ENCODE results near the gene GADD45G.

GADD45G gene

DNA sequence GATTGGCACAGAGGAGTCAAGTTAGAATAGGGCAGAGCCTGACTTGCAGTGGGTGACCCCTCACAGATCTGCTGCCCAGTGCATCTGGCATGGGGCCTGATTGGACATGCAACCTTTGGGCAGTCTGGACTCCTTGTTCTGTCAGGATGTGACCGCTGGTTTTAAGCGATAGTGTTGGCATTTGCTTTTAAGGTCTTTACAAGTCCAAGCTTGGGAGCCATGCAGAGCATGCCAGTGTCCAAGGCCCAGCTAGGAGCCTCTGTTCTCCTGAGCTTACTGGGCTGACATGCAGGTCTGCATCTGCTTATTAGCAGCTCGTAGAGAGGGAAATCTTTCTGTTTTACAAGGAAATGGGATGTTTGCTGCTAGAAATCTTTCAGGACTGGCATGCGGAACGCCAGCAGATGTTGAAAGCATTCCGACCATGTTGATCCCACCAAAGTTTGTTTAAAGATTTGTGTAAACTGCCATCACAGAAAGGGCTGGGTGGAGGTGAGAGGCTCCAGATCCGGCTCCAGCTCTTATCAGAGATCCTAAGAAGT, 27.5 kb downstream of the GADD45G start:
- no peak for DNase-seq

DNA sequence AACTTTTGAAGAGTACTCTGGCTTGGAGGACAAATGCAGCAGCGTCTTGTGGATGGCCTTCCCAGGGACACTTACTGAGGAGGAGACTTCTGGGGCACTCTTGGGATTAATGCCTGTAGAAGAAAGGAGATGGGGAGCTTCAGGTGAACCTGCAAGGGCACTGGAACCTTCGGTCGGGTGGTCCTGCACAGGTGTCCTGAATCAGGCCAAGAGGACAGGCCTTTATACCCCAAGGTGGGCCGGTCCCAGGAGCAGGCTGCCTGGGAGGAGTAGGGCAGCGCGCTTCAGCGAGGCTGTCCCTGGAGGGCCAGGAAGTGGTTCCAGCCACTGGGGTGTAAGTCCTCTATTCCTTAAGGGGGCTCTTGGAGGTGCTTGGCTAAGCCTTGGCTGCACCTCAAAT, 27.9 kb downstream of the GADD45G start:
- DNase-seq: no peak

DNA sequence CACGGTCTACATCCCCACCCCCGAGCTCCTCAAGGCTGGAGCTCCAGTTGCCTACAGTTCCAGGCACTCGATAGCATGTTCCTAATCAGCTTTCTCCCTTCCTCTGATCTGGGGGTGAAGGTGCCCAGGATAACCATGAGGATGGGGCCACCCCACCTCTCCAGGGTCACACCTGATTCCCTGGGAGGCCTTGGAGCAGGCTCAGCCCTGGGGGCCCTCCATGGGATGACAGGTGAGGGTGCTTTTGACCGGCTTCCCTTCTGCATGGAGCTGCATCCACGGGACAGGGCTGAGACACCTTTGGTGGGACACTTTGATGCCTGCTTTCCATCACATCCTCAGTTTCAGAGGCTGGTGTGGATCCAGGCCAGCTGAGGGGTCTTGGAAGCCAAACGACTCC, 28.6 kb downstream of the GADD45G start:
- no peak for DNase-seq

- DNase-seq: no peak
Observed at GRCh38 chr9:89633920-89634319, 29.1 kb downstream of the GADD45G start.

- no peak for DNase-seq
Observed at GRCh38 chr9:89634995-89635742, 30.4 kb downstream of the GADD45G start.

DNA sequence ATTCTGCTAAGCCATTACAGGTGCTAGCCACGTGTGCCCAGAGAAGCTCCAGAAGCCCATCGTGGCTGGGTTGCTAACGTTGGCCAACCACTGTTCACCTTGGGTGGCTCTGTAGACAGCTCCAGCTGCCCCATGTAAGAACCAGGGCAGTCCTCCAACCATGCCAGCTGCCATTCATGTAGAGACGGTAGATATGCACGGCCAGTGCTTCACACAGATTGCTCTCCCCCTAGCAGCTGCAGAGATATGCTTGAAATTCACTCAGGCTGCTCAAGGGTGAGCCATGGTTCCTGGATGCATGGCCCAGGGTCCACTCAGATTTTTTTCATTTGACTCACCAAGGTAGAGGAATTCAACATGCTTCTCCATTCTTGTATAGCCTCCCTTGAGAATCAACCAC, 31.0 kb downstream of the GADD45G start:
- peak; percentile 67 for DNase-seq

DNA sequence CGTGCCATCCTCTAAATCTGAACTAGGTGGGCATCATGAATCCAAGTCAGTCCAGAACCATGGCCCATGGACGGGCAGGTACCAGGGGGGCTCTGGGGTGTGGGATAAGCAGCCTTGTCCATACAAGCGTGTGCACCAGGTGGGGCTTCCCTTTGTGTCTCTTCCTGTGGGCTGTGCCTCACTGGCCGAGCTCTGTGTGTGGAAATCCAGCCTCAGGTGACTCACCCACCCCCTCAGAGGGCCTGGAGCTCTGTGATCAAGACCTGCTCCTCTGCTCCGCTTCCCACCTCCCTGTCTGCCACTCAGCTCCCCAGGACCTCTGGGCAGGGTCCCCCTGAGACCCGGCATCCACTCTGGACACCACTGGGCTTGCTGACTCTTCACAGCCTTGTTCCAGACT, 33.0 kb downstream of the GADD45G start:
- DNase-seq: no peak

GRCh38 chr9:89638359-89638758, 33.5 kb downstream of the GADD45G start:
- no peak for DNase-seq

GRCh38 chr9:89638893-89639292, 34.1 kb downstream of the GADD45G start:
- DNase-seq: no peak

GRCh38 chr9:89639367-89639795, 34.6 kb downstream of the GADD45G start:
- no peak for DNase-seq

DNA sequence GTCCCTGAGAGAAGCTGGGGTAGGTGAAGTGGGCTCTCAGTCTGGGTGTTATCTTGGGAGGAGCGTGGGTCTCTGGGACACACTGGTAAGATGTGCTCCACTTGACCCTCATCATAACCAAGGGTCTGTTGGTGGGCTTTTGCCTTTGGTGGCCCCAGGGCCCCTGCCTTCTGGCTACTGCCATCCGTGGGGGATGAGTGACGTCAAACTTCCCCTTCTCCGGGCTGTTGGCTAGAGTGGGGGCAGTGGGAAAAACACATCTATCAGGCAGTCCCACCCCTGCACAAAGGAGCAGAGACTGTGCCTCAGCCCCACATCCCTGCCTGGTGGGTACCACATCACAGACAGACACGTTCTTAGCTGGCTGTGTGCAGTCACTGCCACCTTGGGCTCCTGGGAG, 35.1 kb downstream of the GADD45G start:
- DNase-seq: no peak

DNA sequence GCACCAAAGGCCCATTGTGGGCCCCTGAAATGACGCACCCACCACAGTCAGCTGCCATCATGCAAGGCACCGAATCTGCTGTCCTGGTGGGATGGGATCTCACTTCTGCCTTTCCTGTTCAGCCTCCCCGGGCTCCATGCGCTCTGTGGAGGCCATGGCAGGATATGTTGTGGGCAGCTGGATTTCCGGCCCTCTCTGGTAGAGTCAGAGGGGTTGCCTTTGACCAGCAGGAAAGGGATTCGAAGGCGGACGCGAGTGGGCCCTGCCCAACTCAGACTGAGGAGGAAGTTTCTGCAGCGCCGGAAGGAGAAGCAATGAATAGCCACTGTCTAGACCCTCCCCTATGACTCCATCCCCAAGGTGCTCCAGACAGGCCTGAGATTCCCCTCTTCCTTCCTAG, 35.5 kb downstream of the GADD45G start:
- DNase-seq: no peak

- DNase-seq: no peak
Observed at GRCh38 chr9:89640801-89641200, 36.0 kb downstream of the GADD45G start.

DNA sequence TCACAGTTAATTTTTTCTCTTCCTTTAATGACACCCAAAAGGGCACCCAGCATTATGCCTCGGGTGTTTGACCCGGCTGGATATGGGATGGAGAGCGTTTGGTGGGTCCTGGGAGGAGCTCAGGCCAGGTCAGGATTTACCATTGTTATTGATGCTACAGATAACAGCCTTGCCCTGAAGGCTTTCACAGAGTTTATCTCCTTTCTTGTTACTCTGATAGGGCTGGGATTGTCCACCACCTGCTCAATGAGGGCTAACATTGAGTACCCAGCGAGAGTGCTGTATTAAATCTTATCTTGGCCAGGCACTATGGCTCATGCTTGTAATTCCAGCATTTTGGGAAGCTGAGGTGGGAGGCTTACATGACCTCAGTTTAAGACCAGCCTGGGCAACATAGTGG, 37.2 kb downstream of the GADD45G start:
- no peak for DNase-seq

GRCh38 chr9:89642789-89643188, 38.0 kb downstream of the GADD45G start:
- DNase-seq: no peak

GRCh38 chr9:89646189-89646939, 41.6 kb downstream of the GADD45G start:
- DNase-seq: no peak

GRCh38 chr9:89647366-89648128, 42.7 kb downstream of the GADD45G start:
- DNase-seq: no peak

DNA sequence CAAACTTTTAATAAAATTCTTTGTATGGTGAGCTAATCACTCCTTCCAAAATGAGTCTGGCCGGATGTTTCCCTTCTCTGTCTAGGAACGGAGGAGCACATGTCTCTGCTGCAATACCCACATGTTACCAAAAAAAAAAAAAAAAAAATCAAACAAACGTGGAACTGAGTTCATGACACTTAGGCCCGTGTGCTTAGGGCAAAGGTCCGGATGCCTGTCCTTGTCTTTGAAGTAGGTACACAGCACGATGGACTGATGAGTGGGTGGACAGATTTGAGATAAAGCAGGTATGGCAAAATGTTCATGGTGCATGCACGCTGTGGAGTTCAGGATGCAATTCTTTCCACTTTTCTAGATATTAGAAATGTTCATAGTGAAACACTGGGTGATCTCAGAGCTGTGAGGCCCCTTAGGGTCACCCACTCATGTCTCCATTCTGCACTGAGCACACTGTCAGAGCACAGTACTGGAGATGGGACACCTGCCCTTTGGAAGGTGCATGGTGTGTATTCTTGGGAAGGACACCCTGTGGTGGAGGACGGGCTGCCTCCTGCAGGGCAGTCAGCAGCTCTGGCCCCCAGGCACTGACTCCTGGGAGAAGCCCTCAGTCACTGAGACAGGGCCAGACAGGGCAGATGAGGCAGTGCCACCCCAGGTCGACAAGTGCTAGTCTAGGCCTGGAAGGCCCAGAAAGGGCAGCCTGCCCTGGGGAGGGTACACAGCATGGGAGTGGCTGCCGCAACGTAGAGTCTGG, 43.6 kb downstream of the GADD45G start:
- DNase-seq: no peak

- DNase-seq: no peak
Observed at GRCh38 chr9:89649039-89649691, 44.4 kb downstream of the GADD45G start.

- DNase-seq: no peak
Observed at GRCh38 chr9:89654025-89654662, 49.3 kb downstream of the GADD45G start.
